ENCODE results near the gene HOXB7.

The HOXB7 gene

DNA sequence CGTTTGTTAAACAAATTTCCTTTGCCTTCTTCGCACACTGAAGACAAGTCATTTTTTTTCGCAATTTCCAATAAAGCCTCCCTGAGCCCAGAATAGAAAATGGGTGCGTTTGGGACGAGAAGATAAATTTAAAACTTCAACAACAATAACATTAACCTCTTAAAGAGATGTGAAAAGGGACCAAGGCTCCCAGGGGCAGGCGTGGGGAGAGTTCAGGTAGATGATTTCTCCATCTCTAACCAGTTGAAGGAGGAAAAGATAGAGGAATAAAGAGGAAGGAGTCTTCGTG, 31.4 kb downstream of the HOXB7 start:
- DNase-seq (ENCODE audit: low read depth in 2 of 2) = no peak

DNA sequence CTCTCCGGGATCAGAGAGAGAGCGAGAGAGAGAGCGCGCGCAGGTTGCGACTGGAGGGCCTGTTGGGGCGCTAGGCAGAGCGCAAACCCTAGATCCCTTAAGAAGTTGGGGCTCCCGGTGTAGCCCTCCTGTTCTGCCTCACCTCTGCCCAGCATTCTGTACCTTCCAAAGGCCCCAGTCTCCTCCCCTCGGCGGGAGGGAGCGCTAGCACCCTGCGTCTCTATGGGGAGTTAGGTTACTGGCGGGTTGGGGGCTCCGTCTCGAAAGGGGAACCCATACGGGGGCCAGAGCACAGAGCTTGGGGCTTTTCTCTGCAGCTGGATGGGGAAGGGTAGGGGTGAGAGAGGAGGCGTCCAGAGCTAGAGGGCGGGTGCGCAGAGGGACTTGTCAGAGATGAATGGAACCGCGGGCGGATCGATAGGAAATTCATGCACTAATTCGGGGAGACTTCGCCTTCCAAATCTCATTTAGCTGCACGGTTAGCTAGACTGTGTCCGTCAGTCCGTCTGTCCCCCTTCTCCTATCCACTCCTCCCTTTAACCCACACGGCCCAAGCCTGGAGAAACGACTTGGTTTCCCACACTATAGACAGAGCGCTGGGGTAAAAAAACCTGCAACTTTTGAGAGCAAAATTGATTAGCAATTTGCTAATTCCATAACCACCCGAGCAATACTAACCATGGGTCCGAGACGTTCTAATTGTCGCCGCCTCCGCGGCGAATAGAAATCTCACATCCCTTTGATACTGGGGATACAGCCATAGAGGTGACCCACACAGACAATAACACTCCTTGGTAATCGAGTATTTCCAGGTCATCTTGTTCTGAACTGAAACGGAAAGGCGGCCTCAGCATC, 32.0 kb downstream of the HOXB7 start:
- DNase-seq (ENCODE audit: low read depth in 2 of 2) = no peak

DNA sequence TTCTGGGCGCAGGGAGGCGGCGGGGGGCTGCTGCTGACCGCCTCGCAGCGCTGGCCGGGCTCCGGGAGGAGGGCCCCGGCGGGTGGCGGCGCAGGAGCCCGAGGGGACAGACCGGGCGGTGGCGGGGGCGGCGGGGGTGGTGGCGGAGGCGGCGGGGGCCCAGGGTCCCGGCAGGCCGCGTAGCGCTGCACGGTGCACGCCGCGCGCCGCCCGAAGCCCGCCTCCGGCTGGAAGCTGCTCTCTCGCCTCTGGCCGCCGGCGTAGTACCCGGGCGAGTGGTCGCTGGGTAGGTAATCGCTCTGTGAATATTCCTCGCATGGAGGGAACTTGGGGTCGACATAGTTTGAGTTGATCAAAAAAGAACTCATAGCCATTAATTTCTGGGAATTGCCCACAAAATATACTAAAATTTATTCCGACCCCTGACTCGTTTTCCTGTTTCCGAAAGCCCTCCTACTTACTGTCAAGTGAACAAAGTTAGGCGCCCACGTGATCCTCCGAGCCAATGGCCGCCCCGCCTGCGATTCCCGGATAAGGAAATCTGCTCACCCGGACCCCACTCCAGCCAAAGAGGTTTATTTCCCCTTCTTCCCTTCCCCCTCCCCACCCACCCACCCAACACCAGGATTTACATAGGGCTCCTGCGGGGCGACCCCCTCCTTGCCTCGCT, 32.7 kb downstream of the HOXB7 start, which contains the start of gene HOXB4:
TSS of gene HOXB4 (minus strand) at position 405 of the 670 bp plus-strand sequence. CDS start at position 374, 31 bp downstream.
- peak in 1 of 2 donors; percentile 43 for DNase-seq (ENCODE audit: low read depth in 2 of 2)

DNA sequence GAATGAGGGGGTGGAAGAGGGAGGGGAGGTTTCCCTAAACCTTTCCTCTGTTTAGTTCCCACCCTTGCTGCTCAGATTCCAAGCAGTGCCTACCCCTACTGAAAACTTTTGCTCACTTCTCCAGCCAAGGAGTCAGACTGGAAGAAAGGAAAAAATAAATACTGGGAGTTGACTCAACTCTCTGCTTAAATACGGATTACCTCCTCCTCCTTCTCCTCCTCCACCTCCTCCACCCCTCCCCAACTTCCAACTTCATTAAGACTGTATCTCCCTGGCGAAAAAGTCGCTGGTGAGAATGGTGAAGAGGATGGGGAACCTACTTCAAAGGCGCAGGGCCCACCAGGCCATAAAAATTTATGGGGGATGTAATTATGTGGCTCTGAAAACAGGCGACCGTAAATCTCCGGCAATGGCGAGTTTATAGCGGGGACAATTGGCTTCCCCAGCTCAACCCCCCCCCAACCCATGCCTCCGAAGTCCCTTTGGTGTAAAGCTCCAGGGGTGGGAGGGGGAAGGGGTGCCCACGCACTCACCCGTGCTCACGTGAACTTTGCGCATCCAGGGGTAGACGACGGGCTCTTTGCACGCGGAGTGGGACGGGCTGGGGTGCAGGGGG, 33.4 kb downstream of the HOXB7 start:
- DNase-seq (ENCODE audit: low read depth in 2 of 2) = no peak

DNA sequence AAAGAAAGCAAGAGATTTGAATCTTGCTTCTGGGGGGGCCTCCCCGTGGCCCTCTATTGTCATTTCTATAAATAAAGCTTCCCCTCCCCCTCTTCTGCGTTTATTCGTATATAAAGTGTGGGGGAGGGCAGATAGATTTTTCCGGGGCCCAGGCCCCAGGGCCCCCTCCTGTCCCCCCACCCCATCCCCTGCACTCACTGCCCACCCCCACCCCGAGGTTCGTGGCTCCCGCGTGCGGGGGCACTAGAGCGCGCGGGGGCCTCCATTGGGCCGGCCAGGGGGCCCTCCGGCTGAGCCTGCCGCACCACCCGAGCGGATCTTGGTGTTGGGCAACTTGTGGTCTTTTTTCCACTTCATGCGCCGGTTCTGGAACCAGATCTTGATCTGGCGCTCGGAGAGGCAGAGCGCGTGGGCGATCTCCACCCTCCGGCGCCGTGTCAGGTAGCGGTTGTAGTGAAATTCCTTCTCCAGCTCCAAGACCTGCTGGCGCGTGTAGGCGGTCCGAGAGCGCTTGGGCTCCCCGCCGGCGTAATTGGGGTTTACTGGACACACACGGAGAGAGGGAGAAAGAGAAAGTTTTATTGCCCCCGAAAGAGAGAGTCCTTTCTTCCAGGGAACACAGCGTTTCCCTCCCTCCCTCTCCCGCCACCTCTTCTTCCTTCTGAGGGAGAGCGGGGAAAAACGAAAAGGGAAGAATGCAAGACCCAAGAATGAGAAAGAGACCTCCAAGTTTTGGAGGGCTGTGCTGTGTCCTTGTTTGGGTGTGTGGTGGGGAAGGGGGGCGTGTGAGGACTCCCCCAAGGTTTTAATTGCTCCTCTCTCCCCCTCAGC, 34.1 kb downstream of the HOXB7 start:
- no peak for DNase-seq (ENCODE audit: low read depth in 2 of 2)

DNA sequence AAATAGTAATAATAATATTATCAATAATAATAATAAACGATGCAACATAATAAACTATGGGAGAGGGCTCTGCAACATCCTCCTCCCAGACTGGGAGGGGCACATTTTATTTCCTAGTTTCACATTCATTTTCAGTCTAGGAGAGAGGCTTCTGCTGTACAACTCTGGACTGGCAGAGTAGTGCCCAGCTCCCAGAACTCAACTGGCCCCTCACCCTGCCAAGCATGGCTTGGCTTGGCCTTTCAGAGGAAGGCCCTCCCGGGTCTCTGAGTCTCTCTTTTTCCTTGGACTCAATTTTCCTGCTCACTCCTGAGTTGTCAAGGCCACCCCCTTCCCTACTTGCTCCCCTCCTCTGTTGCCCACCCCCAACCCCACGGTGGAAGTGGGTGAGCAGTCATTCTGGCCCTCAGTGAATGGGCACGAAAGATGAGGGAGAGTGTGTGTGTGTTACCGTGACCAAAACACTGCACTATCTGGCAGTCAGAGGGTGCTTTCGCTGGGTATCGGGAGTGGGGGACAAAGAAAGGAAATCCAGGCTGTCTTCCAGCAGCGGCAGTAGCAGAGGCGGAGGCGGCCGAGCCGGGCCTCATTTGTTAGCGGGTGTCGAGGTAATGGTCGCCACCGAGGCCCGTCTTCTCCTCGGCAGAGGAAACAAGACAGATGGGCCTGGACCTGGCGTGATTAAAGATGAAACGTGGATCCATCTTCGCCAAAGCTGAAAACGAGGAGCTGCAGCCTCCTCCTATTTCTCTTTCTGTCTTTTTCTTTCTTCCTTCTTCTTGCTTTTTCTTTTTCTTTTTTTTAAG, 34.9 kb downstream of the HOXB7 start:
- DNase-seq (ENCODE audit: low read depth in 2 of 2) = no peak

DNA sequence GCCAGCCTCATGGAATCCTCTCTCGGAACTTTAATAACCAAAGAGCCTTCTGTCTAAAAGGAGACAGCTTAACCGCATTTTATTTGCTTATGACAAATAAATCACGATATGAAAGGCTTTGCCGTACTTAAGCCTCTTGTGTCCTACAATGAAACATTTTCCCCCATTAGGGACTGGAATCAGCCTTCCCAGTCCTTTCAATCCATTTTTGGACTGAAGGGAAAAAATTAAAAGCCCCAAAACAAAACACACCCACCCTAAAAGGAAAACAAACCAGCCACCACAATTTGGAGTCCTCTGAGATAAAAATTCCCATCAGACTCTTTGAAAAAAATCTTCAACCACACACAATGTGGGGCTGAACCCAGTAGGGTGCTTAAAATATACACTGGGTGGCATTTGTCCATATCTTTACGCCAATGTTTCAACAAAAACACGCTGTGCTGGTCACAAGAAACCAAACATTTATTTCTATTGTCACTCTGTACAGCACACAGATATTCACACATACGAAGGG, 35.7 kb downstream of the HOXB7 start:
- no peak for DNase-seq (ENCODE audit: low read depth in 2 of 2)

DNA sequence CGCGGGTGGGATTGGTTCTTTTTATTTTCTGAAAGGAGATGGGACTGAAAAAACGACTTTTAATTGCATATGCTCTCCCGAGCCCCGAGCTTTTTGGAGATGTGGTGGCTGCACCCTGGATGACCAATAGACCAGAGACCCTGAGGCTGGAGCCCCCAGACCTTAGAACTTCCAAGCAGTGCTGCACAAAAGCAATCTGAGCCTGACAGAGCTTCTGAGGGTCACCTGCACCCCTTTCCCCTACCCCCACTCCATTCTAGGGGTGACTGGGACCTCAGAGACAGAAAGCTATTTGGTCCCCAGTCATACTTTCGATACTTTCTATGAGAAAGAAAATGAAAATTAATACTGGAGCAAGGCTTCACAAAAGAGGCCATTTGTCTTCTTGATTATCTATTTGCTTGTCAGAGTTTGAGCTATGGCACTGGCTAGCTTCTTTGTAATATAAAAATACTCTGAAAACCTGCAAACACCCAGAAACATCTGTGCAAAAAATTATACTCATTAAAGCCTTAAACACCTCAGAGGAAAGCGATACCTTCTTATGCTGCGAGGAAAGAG, 36.2 kb downstream of the HOXB7 start:
- DNase-seq (ENCODE audit: low read depth in 2 of 2) = no peak

DNA sequence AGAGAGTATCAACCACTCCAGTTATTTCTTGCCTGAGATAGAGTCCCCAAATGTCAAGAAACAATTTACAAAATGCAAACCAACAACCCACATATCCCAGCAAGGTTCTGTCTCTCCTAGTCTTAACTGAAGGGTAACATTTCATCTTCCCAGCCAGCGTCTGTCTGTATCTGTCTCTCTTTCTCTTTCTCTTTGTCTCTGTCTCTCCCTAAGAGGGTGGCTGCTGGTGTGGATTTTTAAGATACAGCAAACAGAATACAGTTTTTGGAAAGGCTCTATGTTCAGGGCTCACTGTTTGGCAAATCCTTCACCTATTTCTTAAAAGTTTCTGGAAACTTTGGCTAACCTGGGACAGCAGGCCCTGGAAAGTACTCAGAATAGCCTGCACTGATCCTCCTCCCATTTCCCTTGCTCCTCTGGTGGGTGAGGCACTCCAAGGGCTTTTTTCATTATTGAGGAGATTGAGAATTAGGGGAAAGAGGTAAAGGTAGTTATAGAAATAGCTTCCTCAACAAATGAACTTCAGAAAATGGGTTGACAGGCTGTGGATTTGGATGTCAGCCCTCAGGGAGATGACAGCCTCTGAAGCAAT, 38.9 kb downstream of the HOXB7 start:
- DNase-seq (ENCODE audit: low read depth in 2 of 2) = no peak

DNA sequence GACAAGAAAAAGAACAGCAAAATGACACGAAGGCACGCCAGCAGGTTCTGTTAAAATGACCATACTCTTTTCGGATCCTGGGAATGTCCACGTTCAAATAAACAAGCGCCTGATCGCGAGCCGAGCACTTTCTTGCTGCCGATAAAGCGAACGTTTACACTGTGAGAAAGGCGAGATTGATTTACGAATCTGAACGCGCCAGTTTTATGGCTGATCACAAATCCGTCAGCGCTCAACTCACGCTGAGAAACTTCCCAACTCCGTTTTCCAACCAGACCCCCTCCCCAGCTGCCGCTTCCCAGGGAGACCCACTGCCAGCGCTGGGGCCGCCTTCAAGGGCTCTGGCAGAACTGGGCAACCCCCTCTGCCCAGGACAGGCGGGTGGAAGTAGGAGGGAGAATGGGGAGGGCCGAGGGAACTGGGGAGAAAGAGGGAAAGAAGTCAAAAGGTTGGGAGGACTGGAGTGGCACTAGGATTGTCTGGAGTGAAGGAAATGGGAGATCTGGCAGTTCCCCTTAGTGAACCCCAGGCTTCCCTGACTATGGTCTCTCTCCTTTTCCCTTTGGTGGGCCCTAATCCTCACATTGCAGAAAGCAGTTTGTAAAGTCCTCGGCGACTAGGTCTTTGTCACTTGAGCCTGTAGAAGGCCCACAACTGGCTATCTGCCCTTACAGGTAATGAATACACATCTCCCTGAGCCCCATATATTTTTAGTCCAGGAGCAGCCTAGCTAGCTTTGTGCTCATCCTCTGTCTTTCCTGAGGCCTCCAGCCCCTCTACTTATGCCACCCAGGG, 39.6 kb downstream of the HOXB7 start:
- DNase-seq (ENCODE audit: low read depth in 2 of 2) = no peak

DNA sequence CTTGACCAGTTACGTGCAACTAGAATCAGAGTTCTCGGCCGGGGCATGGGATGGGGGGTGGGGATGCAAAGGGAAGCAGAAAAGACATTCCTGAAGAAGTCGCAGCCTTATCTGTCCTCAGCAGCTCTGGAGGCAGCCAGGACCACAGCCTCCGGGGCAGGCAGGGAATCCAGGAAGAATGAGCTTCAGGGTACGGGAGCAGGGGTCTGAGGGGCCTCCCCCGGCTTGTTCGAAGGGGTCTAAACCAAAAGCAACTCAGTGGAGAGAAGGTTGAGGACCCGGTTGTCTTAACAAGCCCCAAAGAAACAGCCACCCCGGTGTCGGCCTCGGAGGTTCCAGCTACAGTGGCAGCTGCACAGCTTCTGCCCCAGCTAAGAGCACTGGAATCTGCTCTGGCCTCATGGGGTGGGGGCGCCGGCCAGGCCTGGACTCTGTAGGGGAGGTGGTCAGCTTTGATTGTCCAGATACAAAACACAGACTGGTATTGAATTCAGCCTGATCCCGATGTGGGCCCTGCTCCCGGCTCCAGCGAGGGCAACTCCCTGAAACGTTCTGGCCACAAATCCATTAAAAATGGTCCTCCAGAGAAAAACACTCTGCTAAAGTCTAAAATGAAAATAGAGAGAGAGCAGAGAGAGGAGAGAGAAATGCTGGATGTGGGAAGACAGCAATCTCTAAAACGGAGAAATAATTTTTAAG, 40.3 kb downstream of the HOXB7 start:
- DNase-seq (ENCODE audit: low read depth in 2 of 2) = no peak

DNA sequence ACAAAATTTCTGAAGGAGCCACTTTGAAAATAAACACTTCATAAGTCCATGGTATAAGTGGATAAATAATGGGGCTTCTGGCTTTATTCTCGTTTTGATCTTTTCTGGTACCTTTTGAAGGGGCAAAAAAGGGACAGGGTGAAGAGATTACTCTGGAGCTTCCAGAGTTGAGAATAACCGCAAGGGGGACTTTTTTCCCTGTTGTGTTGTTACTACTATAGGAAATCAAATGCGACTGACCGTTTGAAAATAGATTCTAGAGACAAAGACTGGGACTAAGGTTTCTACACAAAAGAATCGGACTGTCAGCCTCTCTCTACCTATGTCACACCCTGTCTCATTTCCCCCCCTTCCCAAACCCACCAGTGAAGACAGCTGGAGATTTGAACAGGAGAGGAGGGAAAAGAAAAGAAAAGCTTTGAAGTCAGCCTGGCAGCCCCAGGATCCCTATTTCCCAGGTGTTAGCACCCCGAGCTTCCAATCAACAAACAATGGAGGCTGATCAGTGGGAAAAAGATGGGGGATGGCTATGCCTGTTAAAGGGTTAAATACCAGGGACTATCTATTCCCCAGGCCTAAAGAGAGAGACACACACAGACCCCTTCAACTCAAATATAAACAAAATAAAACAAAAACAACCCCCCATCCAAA, 41.0 kb downstream of the HOXB7 start:
- DNase-seq (ENCODE audit: low read depth in 2 of 2) = no peak

DNA sequence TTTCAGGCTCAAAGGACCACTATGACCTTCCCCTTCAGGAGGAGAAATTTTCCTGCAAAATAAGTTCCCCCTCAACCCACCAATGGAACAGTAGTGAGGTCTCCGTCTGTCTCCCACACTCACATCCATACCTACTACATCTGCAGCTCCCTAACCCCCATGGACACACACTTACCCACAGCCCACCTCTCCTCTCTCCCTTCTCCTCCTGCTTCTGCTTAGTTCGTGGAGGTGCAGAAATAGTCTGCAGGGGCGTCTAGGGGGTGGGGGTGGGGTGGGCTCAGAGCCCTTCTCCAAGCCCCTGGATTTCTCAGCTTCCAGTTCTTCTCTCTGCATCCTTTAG, 41.6 kb downstream of the HOXB7 start:
- no peak for DNase-seq (ENCODE audit: low read depth in 2 of 2)

DNA sequence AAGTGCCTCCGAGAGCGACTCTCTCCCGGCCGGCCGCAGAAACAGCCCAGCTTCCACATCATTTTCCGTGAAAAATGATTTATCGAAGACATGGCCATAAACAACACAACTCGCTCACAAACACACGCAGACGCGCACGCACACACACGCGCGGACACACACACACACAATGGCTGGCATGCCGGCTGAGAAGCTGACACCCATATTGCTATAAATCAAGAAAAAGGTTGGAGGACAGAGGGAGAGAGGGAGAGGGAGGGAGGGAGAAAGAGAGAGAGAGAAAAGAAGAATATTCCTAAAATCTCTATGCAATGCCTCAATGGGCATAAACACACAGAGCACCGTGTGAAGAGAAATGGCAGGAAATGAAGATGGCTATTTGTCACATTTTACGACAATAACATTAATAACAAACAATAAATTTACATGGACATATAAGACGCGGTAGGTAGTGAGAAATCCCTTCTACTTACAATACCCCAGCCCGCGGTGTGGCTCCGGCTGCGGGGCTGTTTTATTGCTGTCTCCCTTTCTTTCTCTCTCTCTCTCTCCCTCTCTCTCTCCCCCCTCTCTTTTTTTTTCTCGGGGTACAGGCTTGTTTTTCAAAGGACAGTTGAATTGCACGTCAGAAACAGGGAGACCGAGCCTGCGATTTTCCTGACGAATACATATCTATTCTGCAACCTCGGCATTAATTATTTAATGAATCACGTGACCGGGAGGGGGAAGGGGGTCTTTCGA, 42.1 kb downstream of the HOXB7 start:
- no peak for DNase-seq (ENCODE audit: low read depth in 2 of 2)

DNA sequence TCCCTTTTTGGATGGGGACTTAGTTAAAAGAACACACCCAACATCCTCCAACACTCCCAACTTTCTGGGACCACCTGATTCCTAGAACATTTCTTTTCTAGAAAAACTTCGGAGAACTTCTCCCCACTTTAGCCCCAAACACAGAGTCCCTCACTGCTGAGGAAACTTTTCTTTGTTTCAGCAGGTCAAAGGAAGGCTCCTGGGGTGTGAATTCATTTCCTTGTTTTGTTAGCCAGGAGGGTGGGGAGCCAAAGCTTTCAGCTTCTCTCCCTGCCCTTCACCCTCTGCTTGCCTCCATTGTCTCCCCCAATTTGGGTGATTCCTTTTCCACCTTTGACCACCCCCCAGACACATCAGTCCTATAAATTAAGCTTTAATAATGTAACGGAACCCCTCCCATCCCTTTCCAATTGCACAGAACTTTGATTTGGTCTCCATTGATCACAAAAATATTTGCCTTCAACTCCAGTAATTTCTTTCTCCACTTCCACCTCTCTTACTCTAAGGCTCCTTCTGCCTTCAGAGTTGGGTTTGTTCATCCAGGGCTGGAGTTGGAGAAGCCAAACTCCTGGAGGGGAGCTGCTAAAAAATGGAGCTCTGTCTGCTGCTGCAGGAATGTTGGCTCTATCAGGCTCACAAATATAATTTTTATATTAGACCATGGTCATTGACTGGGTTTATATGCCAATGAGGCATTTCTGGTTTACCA, 43.0 kb downstream of the HOXB7 start:
- DNase-seq (ENCODE audit: low read depth in 2 of 2) = no peak

DNA sequence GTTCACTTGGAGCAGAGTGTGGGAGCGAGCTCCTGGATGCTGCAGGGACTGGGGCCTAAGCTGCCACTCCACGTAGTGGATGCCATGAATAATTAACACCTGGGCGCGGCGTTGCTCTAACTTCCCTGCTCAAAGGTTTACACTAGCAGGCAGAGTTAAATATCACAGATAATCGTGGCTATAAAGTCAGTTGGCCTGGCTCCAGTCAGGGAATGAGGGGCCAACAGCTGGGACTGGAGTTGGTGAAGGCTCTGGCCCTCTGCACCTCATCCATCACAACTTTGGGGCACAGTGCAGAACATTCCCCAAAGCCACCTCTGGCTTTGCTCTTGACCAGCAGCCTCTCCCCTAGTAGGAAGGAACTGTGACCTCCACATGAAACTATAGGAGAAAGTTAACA, 43.6 kb downstream of the HOXB7 start:
- no peak for DNase-seq (ENCODE audit: low read depth in 2 of 2)

DNA sequence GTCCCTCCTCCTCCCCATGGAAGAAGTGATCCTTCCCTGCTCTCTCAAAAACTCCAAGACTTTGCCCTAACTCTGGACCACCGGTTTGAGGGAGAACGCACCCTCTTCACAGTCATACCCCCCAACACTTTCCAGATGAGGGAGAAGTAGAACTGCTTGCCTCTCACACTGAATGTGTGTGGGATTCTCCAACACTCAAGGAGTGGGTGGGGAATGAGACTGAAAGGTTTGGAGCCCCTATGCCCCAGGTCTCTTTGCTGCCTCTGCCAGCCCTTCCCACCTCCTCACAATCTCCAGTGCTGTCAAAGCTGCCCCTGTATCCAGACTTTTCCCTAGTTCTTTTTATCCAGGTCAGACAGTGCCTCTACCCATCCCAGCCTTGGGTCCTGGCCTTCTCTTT, 44.1 kb downstream of the HOXB7 start:
- DNase-seq (ENCODE audit: low read depth in 2 of 2) = no peak

Measured in stimulated activated CD4-positive, alpha-beta T cell treated with anti-CD3 and anti-CD28 coated beads, Interleukin-15, amount 100 ng/mL, for 48 hours (primary cell).